ENCODE measurements around the gene CACNG1. TPM values are rescaled to one million over a fixed set of nuclear protein-coding genes. Genes with fewer than 3 reads are reported as not detected.

Gene CACNG1
- total and polyA plus RNA-seq, 4 donors, result not detected

DNA sequence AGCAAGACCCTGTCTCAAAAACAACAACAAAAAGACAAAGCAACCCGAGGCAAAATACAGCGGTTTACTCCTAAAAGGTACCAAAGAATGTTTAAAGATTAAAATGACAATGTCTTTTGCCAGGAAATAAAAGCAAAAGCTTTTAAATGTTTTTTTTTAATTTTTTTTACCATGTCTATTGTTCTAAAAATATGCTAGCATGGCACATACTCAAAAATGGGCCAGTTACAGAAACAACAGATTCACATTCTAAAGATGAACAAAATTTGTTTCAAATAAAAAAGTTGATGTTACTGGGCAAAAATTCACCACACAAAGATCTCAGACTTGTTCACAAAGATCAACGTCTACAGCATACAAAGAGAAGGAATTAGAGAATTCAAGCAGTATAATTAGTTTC, 41.1 kb downstream of the CACNG1 start (continued):
- TF ChIP-seq, protein P1, sequence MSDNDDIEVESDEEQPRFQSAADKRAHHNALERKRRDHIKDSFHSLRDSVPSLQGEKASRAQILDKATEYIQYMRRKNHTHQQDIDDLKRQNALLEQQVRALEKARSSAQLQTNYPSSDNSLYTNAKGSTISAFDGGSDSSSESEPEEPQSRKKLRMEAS (IDR thresholded peaks at IDR 0.05), result no peak

DNA sequence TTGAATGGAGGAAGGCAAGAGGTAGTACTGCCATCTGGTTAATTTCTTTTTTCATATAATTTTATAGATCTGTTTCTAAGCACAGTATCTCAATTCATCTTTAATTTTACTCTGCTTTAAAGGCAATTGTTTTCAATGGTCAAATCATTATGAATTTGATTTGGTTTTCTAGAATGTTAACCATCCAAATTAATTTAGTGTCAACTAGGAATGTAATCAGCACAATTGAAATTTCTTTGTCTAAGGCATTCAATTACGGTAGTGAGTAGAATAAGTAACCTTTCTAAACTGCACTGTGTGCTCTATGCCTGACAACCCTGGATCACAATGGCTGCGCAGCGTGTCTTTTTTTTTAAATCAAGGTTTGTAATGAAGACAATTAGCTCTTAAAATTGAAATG, 44.3 kb downstream of the CACNG1 start:
- DNase-seq (ENCODE audit: low spot score), result no peak
- Histone ChIP-seq H3K9ac (ENCODE audit: low read depth in 1 of 2, low read length in 2 of 2) (no peak overlapping the region), H3K36me3 (ENCODE audit: control insufficient read depth in 4 of 4, insufficient read depth in 3 of 4, low read depth in 1 of 4, low read length in 3 of 4) (peaks cover 5 to 25% (median 15%) of the 10 kb centered on the region in 4 donors), H3K4me1 (ENCODE audit: control insufficient read depth in 4 of 4, insufficient read depth in 4 of 4, low read length in 3 of 4) (peaks cover 0 to 2% (median 0%) of the 10 kb centered on the region in 4 donors), H3K4me3 (ENCODE audit: low read depth in 1 of 3, low read length in 3 of 3) (no peak overlapping the region), H3K27ac (ENCODE audit: low read depth in 1 of 2, low read length in 2 of 2) (no peak overlapping the region), H3K9me3 (ENCODE audit: control insufficient read depth in 4 of 4, low read length in 3 of 4) (peaks cover 0 to 3% (median 0%) of the 10 kb centered on the region in 4 donors), H3K27me3 (ENCODE audit: control insufficient read depth in 4 of 4, insufficient read depth in 4 of 4, low read length in 3 of 4) (no peaks in the 10 kb centered on the region)
- 98% methylated on average over 3 of the region's 3 CpGs for WGBS
- TF ChIP-seq NR2F2 (IDR thresholded peaks at IDR 0.05), result no peak
- no peak for TF ChIP-seq RXRA (IDR thresholded peaks at IDR 0.05)
- TF ChIP-seq FOXA2 (IDR thresholded peaks at IDR 0.05), result no peak
- TF ChIP-seq, protein P2, sequence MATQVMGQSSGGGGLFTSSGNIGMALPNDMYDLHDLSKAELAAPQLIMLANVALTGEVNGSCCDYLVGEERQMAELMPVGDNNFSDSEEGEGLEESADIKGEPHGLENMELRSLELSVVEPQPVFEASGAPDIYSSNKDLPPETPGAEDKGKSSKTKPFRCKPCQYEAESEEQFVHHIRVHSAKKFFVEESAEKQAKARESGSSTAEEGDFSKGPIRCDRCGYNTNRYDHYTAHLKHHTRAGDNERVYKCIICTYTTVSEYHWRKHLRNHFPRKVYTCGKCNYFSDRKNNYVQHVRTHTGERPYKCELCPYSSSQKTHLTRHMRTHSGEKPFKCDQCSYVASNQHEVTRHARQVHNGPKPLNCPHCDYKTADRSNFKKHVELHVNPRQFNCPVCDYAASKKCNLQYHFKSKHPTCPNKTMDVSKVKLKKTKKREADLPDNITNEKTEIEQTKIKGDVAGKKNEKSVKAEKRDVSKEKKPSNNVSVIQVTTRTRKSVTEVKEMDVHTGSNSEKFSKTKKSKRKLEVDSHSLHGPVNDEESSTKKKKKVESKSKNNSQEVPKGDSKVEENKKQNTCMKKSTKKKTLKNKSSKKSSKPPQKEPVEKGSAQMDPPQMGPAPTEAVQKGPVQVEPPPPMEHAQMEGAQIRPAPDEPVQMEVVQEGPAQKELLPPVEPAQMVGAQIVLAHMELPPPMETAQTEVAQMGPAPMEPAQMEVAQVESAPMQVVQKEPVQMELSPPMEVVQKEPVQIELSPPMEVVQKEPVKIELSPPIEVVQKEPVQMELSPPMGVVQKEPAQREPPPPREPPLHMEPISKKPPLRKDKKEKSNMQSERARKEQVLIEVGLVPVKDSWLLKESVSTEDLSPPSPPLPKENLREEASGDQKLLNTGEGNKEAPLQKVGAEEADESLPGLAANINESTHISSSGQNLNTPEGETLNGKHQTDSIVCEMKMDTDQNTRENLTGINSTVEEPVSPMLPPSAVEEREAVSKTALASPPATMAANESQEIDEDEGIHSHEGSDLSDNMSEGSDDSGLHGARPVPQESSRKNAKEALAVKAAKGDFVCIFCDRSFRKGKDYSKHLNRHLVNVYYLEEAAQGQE (IDR thresholded peaks at IDR 0.05), result no peak
- TF ChIP-seq TAF1 (conservative IDR thresholded peaks at IDR 0.05), result no peak
- TF ChIP-seq, protein P1 (IDR thresholded peaks at IDR 0.05), result no peak
- no peak for TF ChIP-seq SP1 (IDR thresholded peaks at IDR 0.05)
- no peak for TF ChIP-seq RAD21 (IDR thresholded peaks at IDR 0.05)
- no peak for TF ChIP-seq HNF4G (IDR thresholded peaks at IDR 0.05)
- TF ChIP-seq GABPA (IDR thresholded peaks at IDR 0.05 in 1 of 2, conservative IDR thresholded peaks at IDR 0.05 in 1 of 2), result no peak
- TF ChIP-seq, protein P3, sequence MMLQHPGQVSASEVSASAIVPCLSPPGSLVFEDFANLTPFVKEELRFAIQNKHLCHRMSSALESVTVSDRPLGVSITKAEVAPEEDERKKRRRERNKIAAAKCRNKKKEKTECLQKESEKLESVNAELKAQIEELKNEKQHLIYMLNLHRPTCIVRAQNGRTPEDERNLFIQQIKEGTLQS (IDR thresholded peaks at IDR 0.05), result no peak
- TF ChIP-seq JUND (IDR thresholded peaks at IDR 0.05), result no peak
- TF ChIP-seq YY1 (IDR thresholded peaks at IDR 0.05), result no peak
- no peak for TF ChIP-seq HNF4A (conservative IDR thresholded peaks at IDR 0.05)
- TF ChIP-seq EGR1 (IDR thresholded peaks at IDR 0.05; ENCODE audit: low read depth in 2 of 2), result no peak
- no peak for TF ChIP-seq FOXA1 (IDR thresholded peaks at IDR 0.05)
- TF ChIP-seq, protein P4, sequence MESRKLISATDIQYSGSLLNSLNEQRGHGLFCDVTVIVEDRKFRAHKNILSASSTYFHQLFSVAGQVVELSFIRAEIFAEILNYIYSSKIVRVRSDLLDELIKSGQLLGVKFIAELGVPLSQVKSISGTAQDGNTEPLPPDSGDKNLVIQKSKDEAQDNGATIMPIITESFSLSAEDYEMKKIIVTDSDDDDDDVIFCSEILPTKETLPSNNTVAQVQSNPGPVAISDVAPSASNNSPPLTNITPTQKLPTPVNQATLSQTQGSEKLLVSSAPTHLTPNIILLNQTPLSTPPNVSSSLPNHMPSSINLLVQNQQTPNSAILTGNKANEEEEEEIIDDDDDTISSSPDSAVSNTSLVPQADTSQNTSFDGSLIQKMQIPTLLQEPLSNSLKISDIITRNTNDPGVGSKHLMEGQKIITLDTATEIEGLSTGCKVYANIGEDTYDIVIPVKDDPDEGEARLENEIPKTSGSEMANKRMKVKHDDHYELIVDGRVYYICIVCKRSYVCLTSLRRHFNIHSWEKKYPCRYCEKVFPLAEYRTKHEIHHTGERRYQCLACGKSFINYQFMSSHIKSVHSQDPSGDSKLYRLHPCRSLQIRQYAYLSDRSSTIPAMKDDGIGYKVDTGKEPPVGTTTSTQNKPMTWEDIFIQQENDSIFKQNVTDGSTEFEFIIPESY (IDR thresholded peaks at IDR 0.05), result no peak
- TF ChIP-seq, protein P5, sequence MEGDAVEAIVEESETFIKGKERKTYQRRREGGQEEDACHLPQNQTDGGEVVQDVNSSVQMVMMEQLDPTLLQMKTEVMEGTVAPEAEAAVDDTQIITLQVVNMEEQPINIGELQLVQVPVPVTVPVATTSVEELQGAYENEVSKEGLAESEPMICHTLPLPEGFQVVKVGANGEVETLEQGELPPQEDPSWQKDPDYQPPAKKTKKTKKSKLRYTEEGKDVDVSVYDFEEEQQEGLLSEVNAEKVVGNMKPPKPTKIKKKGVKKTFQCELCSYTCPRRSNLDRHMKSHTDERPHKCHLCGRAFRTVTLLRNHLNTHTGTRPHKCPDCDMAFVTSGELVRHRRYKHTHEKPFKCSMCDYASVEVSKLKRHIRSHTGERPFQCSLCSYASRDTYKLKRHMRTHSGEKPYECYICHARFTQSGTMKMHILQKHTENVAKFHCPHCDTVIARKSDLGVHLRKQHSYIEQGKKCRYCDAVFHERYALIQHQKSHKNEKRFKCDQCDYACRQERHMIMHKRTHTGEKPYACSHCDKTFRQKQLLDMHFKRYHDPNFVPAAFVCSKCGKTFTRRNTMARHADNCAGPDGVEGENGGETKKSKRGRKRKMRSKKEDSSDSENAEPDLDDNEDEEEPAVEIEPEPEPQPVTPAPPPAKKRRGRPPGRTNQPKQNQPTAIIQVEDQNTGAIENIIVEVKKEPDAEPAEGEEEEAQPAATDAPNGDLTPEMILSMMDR (IDR thresholded peaks at IDR 0.05; ENCODE audit: low read depth, low read length, missing input control), result no peak

Data from liver (tissue), 9 donors.